RWPE1 (cell line): ENCODE data around the gene RHOT1.
"Not testable (repeated sequence)": the region's sequence is repeated elsewhere in the genome, so short reads cannot be mapped to it uniquely, and the experiment has no call there.

ENCODE experiments used
- CTCF ChIA-PET: fragments of 350-600 bp; sonication (Branson Sonifier 250); formaldehyde crosslinking; extraction: SDS; loops from one replicate; lab custom pipeline; 2021; lab: Yijun Ruan, JAX
- POLR2A ChIA-PET: fragments of 400-600 bp; formaldehyde crosslinking; extraction: SDS; loops from one replicate; lab custom pipeline; 2020; ENCODE audit warnings: antibody characterized with exemption; ENCODE audit not compliant: low non-redundant PET; lab: Yijun Ruan, JAX
- DNase-seq: peaks from one replicate; pipeline ENCODE4 v3.0.0; 2012; ENCODE audit warnings: low spot score
- H3K27ac ChIP-seq: fragments of 450-650 bp; 2 replicates; pipeline ENCODE4 v1.5.1; 2017
- TF ChIP-seq, protein P1 (sequence below): fragments of 450-650 bp; conservative IDR thresholded peaks from 2 replicates; pipeline ENCODE4 v1.5.1; 2017; ENCODE audit warnings: low read depth, mild to moderate bottlenecking

Gene RHOT1

DNA sequence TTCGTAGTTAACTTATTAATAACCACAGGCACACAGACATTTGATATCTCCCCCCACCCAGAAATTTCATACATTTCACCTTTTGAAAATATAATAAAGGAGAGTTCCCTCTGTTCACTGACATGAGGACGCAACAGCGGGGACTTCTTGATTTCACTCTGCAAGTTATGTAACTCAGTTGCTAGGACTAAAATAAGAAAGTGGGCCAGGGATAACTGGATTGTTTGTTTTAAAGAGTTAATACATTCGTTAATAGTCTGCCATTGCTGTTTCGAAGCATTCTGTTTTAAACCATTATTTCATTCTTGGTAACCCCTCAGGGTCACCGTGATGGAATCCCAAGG lies 1.2 kb downstream of the RHOT1 start:
- H3K27ac ChIP-seq = no peak overlapping the region
- POLR2A ChIA-PET = no interaction called here

DNA sequence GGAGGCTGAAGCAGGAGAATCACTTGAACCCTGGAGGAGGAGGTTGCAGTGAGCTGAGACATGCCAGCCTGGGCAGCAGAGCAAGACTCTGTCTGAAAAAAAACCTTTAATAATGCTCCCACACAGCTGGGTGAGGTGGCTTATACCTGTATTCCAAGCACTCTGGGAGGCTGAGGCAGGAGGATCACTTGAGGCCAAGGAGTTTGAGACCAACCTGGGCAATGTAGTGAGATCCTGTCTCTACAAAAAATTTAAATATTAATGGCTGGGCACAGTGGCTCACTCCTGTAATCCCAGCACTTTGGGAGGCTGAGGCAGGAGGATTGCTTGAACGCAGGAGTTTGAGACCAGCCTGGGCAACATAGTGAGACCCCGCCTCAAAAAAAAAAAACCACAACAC lies 2.1 kb downstream of the RHOT1 start:
- H3K27ac ChIP-seq = peak overlapping the region; percentile 9; the same call in 1 of the 2 replicates
- CTCF ChIA-PET, DNase-seq, POLR2A ChIA-PET: not testable (repeated sequence)

More for the DNA sequence above, 1.2 kb downstream of the RHOT1 start:
- DNase-seq = no peak
- CTCF ChIA-PET = interaction anchor here (0.7 to 1.0 kb wide), 2 partner anchors 9 to 23 kb away, joined by 4 to 5 read pairs; no protein-coding TSS in a partner anchor
- TF ChIP-seq, protein P1, sequence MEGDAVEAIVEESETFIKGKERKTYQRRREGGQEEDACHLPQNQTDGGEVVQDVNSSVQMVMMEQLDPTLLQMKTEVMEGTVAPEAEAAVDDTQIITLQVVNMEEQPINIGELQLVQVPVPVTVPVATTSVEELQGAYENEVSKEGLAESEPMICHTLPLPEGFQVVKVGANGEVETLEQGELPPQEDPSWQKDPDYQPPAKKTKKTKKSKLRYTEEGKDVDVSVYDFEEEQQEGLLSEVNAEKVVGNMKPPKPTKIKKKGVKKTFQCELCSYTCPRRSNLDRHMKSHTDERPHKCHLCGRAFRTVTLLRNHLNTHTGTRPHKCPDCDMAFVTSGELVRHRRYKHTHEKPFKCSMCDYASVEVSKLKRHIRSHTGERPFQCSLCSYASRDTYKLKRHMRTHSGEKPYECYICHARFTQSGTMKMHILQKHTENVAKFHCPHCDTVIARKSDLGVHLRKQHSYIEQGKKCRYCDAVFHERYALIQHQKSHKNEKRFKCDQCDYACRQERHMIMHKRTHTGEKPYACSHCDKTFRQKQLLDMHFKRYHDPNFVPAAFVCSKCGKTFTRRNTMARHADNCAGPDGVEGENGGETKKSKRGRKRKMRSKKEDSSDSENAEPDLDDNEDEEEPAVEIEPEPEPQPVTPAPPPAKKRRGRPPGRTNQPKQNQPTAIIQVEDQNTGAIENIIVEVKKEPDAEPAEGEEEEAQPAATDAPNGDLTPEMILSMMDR = no peak

DNA sequence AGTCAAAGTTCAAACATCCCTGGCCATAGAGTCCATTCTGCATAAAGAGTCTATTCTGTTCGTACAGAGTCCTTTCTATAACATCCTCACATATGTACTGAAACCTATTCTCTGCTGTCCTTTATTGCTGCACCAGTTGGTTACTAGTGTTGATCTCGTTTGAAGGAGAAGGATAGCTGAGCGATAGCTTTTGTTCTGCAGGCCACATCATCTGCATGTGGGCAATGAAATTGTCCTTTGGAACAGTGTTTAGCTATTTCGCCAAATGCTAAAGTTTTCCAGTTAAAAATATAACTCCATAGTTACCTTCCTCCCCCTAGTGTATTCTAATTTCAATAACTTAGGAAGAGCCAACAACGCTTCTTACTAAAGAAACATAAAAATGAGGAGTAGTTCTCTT lies 6.0 kb downstream of the RHOT1 start:
- ChIA-PET CTCF (no interaction called here), POLR2A (no interaction called here)
- H3K27ac ChIP-seq = no peak overlapping the region
- TF ChIP-seq, protein P1 = no peak
- DNase-seq = no peak

DNA sequence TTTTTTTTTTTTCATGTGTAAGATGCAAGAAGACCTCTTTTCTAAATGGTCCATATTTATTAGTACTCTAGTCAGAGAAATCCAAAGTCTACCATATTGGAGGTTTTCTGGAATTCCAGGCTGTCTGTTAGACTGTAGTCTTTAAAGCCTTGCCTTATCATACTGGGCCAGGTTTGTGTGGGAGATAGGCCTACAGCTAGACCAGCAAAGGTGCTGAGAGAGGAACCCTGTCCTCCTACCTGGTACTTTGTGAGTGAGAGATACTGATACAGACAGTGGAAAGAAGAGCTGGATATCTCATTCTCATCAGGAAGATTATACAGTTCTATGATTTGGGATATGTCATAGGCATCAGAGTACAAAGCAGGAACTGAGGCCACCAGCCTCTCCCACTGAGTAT lies 8.1 kb downstream of the RHOT1 start:
- no peak overlapping the region for H3K27ac ChIP-seq
- TF ChIP-seq, protein P1 = no peak
- ChIA-PET POLR2A (no interaction called here), CTCF (no interaction called here)
- no peak for DNase-seq

DNA sequence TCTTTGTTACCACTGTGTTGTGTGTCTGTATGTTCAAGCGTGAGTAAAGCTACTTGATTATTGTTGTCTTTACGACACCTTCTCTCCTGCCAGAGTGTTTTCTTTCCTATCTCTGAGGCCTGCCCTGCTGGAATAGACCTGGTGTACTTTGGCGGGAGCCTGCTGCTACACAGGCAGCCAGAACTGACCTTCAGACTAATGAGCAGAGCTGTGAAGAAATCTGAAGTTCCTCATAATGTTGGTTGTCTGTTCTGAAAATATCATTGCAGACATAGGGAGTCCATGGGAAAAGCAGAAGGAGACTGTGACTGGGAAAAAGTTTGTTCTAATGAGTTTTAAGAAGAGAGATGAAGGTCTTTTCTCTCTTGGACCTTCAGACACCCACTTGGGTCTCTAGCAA lies 9.8 kb downstream of the RHOT1 start:
- TF ChIP-seq, protein P1 = no peak
- POLR2A ChIA-PET = no interaction called here
- no peak for DNase-seq
- H3K27ac ChIP-seq = no peak overlapping the region
- CTCF ChIA-PET = interaction anchor here (1.5 kb wide), 1 partner anchor 9 kb away, joined by 4 read pairs; no protein-coding TSS in a partner anchor

DNA sequence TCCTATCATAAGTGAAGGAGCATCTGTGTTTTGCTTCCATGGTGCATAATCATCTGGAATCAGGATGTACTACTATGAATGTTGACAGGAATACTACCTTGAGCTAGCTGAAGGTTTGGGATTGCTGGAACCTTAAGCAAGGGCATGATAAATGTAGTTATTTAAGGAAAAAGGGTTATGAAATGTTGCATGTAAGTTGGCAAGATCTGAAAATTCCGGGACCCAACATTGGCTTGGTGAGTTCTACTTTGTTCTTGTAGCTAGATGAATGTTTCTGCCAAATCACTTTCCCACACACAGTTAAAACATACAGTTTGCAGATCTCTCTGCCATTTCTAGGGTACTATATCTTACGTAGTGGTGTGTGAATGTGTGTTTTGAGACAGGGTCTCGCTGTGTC lies 13.6 kb downstream of the RHOT1 start:
- POLR2A ChIA-PET = no interaction called here
- CTCF ChIA-PET = no interaction called here
- DNase-seq = no peak
- H3K27ac ChIP-seq = no peak overlapping the region
- TF ChIP-seq, protein P1 = no peak

DNA sequence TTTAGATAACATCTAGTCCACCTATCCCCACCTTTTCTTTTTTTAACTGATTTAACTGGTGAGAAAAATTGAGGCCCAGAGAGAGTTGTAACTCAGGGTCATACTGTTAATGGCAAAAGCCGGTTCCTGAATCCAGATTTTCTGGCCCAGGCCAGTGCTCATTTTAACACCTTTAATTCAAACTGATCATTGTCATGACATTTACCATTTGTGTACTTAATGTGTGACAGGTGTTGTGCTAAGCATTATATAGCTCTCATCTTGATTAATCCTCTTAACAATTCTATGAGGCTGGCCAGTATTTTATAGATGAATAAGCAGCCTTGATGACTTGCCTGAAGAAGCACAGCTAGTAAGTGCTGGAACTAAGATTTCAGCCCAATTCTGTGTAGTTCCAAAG lies 14.4 kb downstream of the RHOT1 start:
- ChIA-PET CTCF (interaction anchor here (1.0 kb wide), 1 partner anchor 15 kb away, joined by 5 read pairs; the partner anchor contains the start of gene RHOT1), POLR2A (no interaction called here)
- no peak overlapping the region for H3K27ac ChIP-seq
- TF ChIP-seq, protein P1 = no peak
- DNase-seq = no peak
